A549 treated with RU486 at 1 μM for 4 hours (cell line): ENCODE data around the gene CCNI2. TPM values are rescaled to one million over a fixed set of nuclear protein-coding genes. Genes with fewer than 3 reads are reported as not detected.

Source experiments
- total RNA-seq: library from RNA; stranded (reverse); fragments of 200-300 nt; extraction: Qiagen RNA extraction; gene quantifications from 5 replicates; pipeline ENCODE4 v1.2.3, GENCODE V29; 2022; ENCODE audit warnings: low read depth

CCNI2 gene, protein sequence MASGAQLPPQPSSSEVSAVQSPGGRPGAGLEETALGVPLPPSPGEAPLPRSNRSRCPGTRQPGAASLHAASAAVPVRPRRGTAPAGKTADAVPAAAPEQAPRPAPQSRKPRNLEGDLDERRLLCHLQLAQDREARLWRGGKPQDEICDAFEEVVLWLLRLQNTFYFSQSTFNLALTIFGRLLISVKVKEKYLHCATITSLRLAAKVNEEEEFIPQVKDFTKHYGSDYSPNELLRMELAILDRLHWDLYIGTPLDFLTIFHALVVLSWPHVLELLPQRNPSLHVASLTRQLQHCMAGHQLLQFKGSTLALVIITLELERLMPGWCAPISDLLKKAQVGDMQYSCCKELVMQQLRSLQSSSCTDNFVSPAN
- total RNA-seq = 0.07 to 0.26 TPM (median 0.14 TPM) in 5 replicates

DNA sequence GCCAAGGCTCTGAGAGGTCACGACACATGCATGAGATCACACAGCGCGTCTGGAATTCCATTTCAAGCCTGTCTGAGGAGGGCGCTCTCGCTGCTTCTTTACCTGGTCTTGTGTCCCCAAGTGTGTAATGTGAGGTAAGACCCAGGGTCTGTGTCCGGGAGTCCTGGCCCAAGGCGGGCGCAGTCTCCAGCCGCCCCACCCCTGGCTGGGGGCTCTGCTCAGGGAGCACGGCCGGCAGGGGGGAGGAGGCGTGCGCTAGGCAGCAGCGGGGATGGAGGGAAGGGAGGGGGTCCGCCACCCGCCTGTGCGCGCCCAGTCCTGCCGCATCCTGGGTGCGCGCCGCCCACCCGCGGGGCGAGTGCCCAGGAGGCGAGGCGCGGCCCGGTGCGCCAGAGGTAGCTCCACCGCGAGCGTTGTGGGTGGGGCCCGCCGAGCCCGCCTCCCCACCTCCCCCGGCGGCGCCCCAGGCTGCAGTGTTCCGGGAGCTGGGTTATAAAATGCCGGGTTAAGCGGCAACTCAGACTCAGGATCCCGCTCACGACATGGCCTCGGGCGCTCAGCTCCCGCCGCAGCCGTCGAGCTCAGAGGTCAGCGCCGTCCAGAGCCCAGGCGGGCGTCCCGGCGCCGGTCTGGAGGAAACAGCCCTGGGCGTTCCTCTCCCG lies at the start of gene CCNI2:
Gene CCNI2 (plus strand): TSS at position 473 of the 662 bp plus-strand sequence. CDS start 70 bp downstream, at position 543.

DNA sequence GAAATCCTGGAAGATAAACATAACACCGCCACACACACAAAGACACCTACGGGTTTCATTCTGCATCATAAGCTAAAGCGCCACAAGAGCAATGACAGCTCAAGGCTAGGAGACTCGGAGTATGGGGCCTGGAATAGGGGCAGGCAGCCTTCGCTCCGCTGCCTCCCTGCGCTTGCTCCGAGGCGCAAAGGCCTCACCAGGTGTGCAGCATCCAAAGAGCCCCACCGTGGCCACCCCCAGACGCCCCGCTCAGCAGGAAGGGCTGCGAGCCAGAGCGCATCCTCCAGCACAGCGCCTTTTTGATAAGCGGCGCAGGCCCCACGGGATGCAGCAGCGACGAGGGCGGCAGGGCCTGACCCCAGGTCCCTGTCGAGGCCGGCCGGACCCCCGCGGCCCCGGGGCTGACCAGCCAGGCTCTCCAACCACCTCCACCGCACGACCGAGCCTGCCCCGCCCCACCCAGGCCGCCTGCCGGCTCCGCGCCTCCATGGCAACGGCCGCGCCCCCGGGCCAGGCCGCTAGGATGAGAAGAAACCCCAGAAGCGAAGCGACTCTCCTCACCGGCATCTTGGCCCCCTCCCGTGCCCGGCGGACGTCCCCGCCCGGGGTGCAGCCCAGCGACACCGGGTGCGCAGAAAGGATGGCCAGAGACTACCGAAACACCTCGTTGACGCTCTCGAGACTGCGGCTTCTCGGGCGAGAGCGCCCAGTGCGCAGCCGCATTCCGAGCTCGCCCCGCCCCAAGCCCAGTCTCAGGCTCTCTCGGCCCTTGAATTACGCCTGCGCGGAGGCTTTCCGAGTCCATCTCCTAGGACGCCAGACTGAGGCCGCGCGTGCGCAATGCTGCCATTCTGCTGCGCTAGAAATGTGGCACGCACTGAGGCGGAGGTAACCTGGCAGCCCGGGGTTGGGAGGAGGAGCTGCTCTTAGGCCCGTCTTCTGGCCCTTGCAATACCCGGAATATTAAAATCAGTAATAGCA lies 10.1 kb upstream of the CCNI2 start, which contains the start of gene KIF3A:
Gene KIF3A (minus strand): TSS at position 694 of the 981 bp plus-strand sequence. CDS start 127 bp downstream, at position 567.

DNA sequence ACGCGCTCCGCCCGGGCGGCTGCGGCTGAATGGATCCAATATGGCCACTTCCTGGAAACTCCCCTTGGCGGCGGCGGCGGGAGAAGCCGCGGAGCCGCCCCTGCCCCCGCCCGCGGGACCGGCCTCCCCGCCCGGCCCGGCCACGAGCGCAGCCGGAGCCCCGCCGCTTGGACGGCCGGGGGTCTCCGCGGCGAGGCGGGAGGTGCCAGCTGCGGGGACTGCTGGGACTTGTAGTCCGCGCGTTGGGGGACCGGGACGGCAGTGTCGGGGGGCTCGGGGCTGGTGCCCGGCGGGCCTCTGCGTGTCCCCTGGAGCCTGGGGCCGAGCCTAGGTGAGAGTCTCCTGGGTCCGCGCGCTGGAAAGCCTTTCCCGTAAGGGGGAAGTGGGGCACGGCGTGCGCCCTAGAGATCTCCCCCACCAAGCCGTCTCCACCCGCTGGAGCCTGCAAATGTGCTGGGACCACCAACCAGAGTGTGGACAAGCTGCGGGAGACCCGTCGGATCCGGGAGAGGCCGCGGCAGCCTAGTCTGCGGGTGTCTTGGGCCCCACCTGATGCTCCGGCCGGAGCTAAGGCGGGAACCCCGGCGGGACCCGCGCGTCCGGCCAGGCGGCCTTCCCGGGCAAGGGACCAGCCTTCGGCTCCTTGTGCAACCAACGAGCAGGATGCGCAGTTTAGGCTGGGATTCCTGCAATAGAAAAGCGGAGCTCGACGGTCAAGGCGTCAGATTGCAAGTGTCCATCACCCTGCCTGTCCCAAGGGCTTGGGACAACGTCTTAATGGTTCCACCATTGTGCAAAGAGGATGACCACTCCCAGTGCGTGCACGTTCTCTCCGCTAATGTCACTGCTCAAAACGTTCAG lies 30.2 kb downstream of the CCNI2 start, which contains the start of gene SEPTIN8:
Gene SEPTIN8 (minus strand): TSS at position 31 of the 861 bp plus-strand sequence. CDS start 102 bp downstream, outside the sequence.

Other genes with a start within 250 kb of the CCNI2 start
- gene IL5, start 203.9 kb upstream of the CCNI2 start, total RNA-seq = not detected in 5 replicates
- 27.4 to 38.7 TPM (median 29.9 TPM) in 5 replicates for gene RAD50, start 190.4 kb upstream of the CCNI2 start, total RNA-seq
- 0.07 to 0.24 TPM in 2 of 5 replicates, not detected in the others for gene IL13, start 89.3 kb upstream of the CCNI2 start, total RNA-seq
- not detected in 5 replicates for gene IL4, start 73.4 kb upstream of the CCNI2 start, total RNA-seq
- gene KIF3A, start 9.9 kb upstream of the CCNI2 start, total RNA-seq = 7.1 to 12.0 TPM (median 10.0 TPM) in 5 replicates
- 13.0 to 21.5 TPM (median 18.9 TPM) in 5 replicates for gene SEPTIN8, start 29.8 kb downstream of the CCNI2 start, total RNA-seq
- 0.16 to 0.17 TPM (median 0.17 TPM) in 4 of 5 replicates, not detected in the other for gene SOWAHA, start 65.9 kb downstream of the CCNI2 start, total RNA-seq
- 6.0 to 11.4 TPM (median 9.4 TPM) in 5 replicates for gene SHROOM1, start 83.2 kb downstream of the CCNI2 start, total RNA-seq
- gene GDF9, start 119.0 kb downstream of the CCNI2 start, total RNA-seq = 0.09 to 0.24 TPM (median 0.18 TPM) in 5 replicates
- 367 to 625 TPM (median 509 TPM) in 5 replicates for gene UQCRQ, start 119.2 kb downstream of the CCNI2 start, total RNA-seq
- gene LEAP2, start 126.2 kb downstream of the CCNI2 start, total RNA-seq = 0.56 to 1.1 TPM (median 0.76 TPM) in 5 replicates
- gene AFF4, start 216.2 kb downstream of the CCNI2 start, total RNA-seq = 10.8 to 25.6 TPM (median 23.3 TPM) in 5 replicates